GM23338 (cell line): Measurements from ENCODE around the gene FRA10AC1. TPM values are rescaled to one million over a fixed set of nuclear protein-coding genes. Genes with fewer than 3 reads are reported as not detected.

Experiments
- ATAC-seq: fragments of 200-7000 bp; cut with Tn5 transposase; 3 replicates; pipeline ENCODE4 v1.9.1; 2020
- DNase-seq: peaks from one replicate; pipeline ENCODE4 v3.0.0-alpha.2; 2015; ENCODE audit warnings: low spot score
- H2AFZ ChIP-seq: fragments of 200-600 bp; sonication (generic); 2 replicates; pipeline ENCODE4 v1.8.0; 2016; ENCODE audit warnings: antibody characterized with exemption, mild to moderate bottlenecking, moderate library complexity
- H3F3A ChIP-seq: fragments of 200-600 bp; sonication (generic); replicated peaks from 2 replicates; pipeline ENCODE4 v1.8.0; 2017; ENCODE audit warnings: antibody characterized with exemption, mixed run types, low read depth
- H3K27ac ChIP-seq: fragments of 200-600 bp; sonication (generic); 2 replicates; pipeline ENCODE4 v1.6.1; 2016; ENCODE audit warnings: low read depth
- H3K27me3 ChIP-seq: fragments of 200-600 bp; sonication (generic); 2 replicates; pipeline ENCODE4 v1.8.0; 2016; ENCODE audit warnings: mild to moderate bottlenecking, mixed run types, moderate library complexity; ENCODE audit not compliant: insufficient read depth
- H3K36me3 ChIP-seq: fragments of 200-600 bp; sonication (generic); 2 replicates; pipeline ENCODE4 v1.8.0; 2016; ENCODE audit warnings: mild to moderate bottlenecking; ENCODE audit not compliant: insufficient read depth
- H3K4me1 ChIP-seq: fragments of 200-600 bp; sonication (generic); 2 replicates; pipeline ENCODE4 v1.8.0; 2016; ENCODE audit warnings: mild to moderate bottlenecking, moderate library complexity; ENCODE audit not compliant: insufficient read depth
- H3K4me2 ChIP-seq: fragments of 200-600 bp; sonication (generic); 2 replicates; pipeline ENCODE4 v1.7.1; 2017; ENCODE audit warnings: mixed run types
- H3K4me3 ChIP-seq: fragments of 200-600 bp; sonication (generic); 2 replicates; pipeline ENCODE4 v1.6.1; 2016; ENCODE audit warnings: mixed run types
- H3K79me2 ChIP-seq: fragments of 200-600 bp; sonication (generic); replicated peaks from 2 replicates; pipeline ENCODE4 v1.8.0; 2017; ENCODE audit warnings: mild to moderate bottlenecking; ENCODE audit not compliant: insufficient read depth
- H3K9me2 ChIP-seq: fragments of 200-600 bp; sonication (generic); 2 replicates; pipeline ENCODE4 v1.8.0; 2017; ENCODE audit not compliant: insufficient read depth
- H4K20me1 ChIP-seq: fragments of 200-600 bp; sonication (generic); replicated peaks from 2 replicates; pipeline ENCODE4 v1.8.0; 2017; ENCODE audit warnings: mild to moderate bottlenecking; ENCODE audit not compliant: insufficient read depth
- H3K27ac Mint-ChIP-seq: 2 replicates; pipeline ENCODE4 v1.8.0; 2020; ENCODE audit warnings: inconsistent platforms, mild to moderate bottlenecking, moderate library complexity, mixed read lengths
- H3K27me3 Mint-ChIP-seq: 3 replicates; pipeline ENCODE4 v1.8.0; 2022; ENCODE audit warnings: low read depth, mild to moderate bottlenecking, moderate library complexity, mixed read lengths, inconsistent platforms; ENCODE audit not compliant: insufficient read depth, poor library complexity
- H3K36me3 Mint-ChIP-seq: 3 replicates; pipeline ENCODE4 v1.8.0; 2021; ENCODE audit warnings: low read depth, mild to moderate bottlenecking, inconsistent platforms, moderate library complexity, mixed read lengths
- H3K4me1 Mint-ChIP-seq: 3 replicates; pipeline ENCODE4 v1.8.0; 2020; ENCODE audit warnings: mild to moderate bottlenecking, inconsistent platforms, mixed read lengths
- H3K4me3 Mint-ChIP-seq: 3 replicates; pipeline ENCODE4 v1.8.0; 2021; ENCODE audit warnings: moderate library complexity, mild to moderate bottlenecking, inconsistent platforms, mixed read lengths
- H3K9me3 Mint-ChIP-seq: 3 replicates; pipeline ENCODE4 v1.8.0; 2020; ENCODE audit warnings: moderate library complexity, mild to moderate bottlenecking, inconsistent platforms, mixed read lengths
- CREB1 ChIP-seq: fragments of 250-450 bp; sonication (Bioruptor Pico); IDR thresholded peaks from 2 replicates; pipeline ENCODE4 v1.5.0; 2020; ENCODE audit warnings: low read depth, mild to moderate bottlenecking, moderate library complexity
- CTCF ChIP-seq, 2 experiments: fragments of 200-600 bp in 1 of 2; sonication (generic) in 1 of 2; conservative IDR thresholded peaks; 2 replicates each; pipeline versions ENCODE4 v1.5.1 to v1.6.1; 2016 to 2017; ENCODE audit warnings: antibody characterized with exemption in 2 of 2, low read depth in 2 of 2, mild to moderate bottlenecking in 2 of 2, moderate library complexity in 1 of 2
- EZH2 ChIP-seq: fragments of 200-600 bp; sonication (generic); IDR thresholded peaks from one replicate; pipeline ENCODE4 v1.8.0; 2017; ENCODE audit warnings: antibody characterized with exemption, mild to moderate bottlenecking, low read depth; ENCODE audit not compliant: unreplicated experiment
- EZH2phosphoT487 ChIP-seq: fragments of 200-600 bp; sonication (generic); IDR thresholded peaks from one replicate; pipeline ENCODE4 v1.8.1; 2018; ENCODE audit warnings: antibody characterized with exemption; ENCODE audit not compliant: unreplicated experiment
- JUNB ChIP-seq: IDR thresholded peaks from one replicate; pipeline ENCODE4 v1.6.1; 2016; ENCODE audit warnings: antibody characterized with exemption; ENCODE audit not compliant: unreplicated experiment
- NANOG ChIP-seq: IDR thresholded peaks from 2 replicates; pipeline ENCODE4 v1.6.1; 2016; ENCODE audit warnings: antibody characterized with exemption, borderline replicate concordance
- POLR2AphosphoS5 ChIP-seq: IDR thresholded peaks from 2 replicates; pipeline ENCODE4 v1.6.1; 2016; ENCODE audit warnings: antibody characterized with exemption, low read depth
- REST ChIP-seq: IDR thresholded peaks from one replicate; pipeline ENCODE4 v1.6.1; 2018; ENCODE audit warnings: antibody characterized with exemption; ENCODE audit not compliant: unreplicated experiment
- STAT1 ChIP-seq: IDR thresholded peaks from one replicate; pipeline ENCODE4 v1.6.1; 2016; ENCODE audit warnings: antibody characterized with exemption; ENCODE audit not compliant: unreplicated experiment
- ZNF114 ChIP-seq: fragments of 250-450 bp; sonication (Bioruptor Pico); IDR thresholded peaks from 2 replicates; pipeline ENCODE4 v1.5.0; 2020; ENCODE audit warnings: mild to moderate bottlenecking, moderate library complexity
- ZNF331 ChIP-seq: fragments of 250-450 bp; sonication (Bioruptor Pico); IDR thresholded peaks from 2 replicates; pipeline ENCODE4 v1.5.0; 2020; ENCODE audit warnings: low read depth, mild to moderate bottlenecking, moderate library complexity
- ZNF462 ChIP-seq: fragments of 250-450 bp; sonication (Bioruptor Pico); IDR thresholded peaks from 2 replicates; pipeline ENCODE4 v1.5.0; 2020; ENCODE audit warnings: mild to moderate bottlenecking, moderate library complexity
- polyA plus RNA-seq: library from polyadenylated mRNA; unstranded; fragments of >200 nt; fragmentation: Nextera tagmentation; extraction: Ambion mirVana; gene quantifications from 2 replicates; pipeline ENCODE4 v1.2.1, GENCODE V29; 2016
- total RNA-seq: library from RNA; depleted of rRNA; stranded (reverse); fragments of >200 nt; shearing (Covaris generic); gene quantifications from 2 replicates; pipeline ENCODE4 v1.2.3, GENCODE V29; 2014
- TF ChIP-seq, protein P1 (sequence below): IDR thresholded peaks from 2 replicates; pipeline ENCODE4 v1.6.1; 2016; ENCODE audit warnings: antibody characterized with exemption

Gene FRA10AC1
- total and polyA plus RNA-seq, 2 experiments from 2014 or later = 35.4 to 51.5 TPM

DNA sequence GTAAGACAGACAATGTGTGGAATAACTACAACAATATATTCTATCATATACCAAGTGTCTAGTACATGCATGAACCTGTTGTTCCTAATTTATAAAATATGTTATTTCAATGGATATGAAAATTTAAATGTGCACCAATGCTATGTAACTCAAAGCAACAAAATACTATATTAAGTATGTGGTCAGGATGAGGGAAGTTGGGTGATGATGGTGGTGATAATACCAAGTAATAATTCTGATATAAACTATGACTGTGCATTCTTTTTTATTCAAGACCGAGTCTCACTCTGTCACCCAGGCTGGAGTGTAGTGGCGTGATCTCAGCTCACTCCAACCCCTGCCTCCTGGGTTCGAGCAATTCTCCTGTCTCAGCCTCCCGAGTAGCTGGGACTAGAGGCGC is 2.1 kb upstream of the FRA10AC1 start:
- Histone ChIP-seq H3K4me2 (no peak overlapping the region), H2AFZ (no peak overlapping the region), H3K36me3 (peaks cover 2% of the 10 kb centered on the region; the same call in 1 of the 2 replicates), H3K79me2 (no peaks in the 10 kb centered on the region), H3K9me2 (no peaks in the 10 kb centered on the region), H4K20me1 (no peaks in the 10 kb centered on the region), H3K27me3 (no peaks in the 10 kb centered on the region), H3K4me1 (peaks cover 23% of the 10 kb centered on the region), H3F3A (no peaks in the 10 kb centered on the region), H3K27ac (no peak overlapping the region), H3K4me3 (no peak overlapping the region)
- Mint-ChIP-seq H3K4me1 (peaks cover 14% of the 10 kb centered on the region), H3K36me3 (peaks cover 2% of the 10 kb centered on the region; the same call in 1 of the 3 replicates), H3K27ac (no peak overlapping the region), H3K27me3 (peaks cover 1% of the 10 kb centered on the region), H3K9me3 (no peaks in the 10 kb centered on the region), H3K4me3 (no peak overlapping the region)
- no peak for TF ChIP-seq EZH2
- TF ChIP-seq EZH2phosphoT487 = no peak
- no peak for TF ChIP-seq CREB1 (CRISPR knock-in tag)
- TF ChIP-seq NANOG = no peak
- no peak for TF ChIP-seq REST
- TF ChIP-seq JUNB = no peak
- TF ChIP-seq, protein P1, sequence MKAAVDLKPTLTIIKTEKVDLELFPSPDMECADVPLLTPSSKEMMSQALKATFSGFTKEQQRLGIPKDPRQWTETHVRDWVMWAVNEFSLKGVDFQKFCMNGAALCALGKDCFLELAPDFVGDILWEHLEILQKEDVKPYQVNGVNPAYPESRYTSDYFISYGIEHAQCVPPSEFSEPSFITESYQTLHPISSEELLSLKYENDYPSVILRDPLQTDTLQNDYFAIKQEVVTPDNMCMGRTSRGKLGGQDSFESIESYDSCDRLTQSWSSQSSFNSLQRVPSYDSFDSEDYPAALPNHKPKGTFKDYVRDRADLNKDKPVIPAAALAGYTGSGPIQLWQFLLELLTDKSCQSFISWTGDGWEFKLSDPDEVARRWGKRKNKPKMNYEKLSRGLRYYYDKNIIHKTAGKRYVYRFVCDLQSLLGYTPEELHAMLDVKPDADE = no peak
- no peak for TF ChIP-seq CTCF (conservative IDR thresholded peaks at IDR 0.05; ENCODE audit: low read depth in 2 of 2)
- TF ChIP-seq ZNF114 (CRISPR knock-in tag) = no peak
- TF ChIP-seq STAT1 = no peak
- TF ChIP-seq POLR2AphosphoS5 = no peak
- no peak for TF ChIP-seq ZNF331 (CRISPR knock-in tag)
- TF ChIP-seq ZNF462 (CRISPR knock-in tag) = no peak
- ATAC-seq (no peak), DNase-seq (no peak)
